ENCODE data around the gene RBM39.
"Not testable (repeated sequence)": the region's sequence is repeated elsewhere in the genome, so short reads cannot be mapped to it uniquely, and the experiment has no call there.

DNA sequence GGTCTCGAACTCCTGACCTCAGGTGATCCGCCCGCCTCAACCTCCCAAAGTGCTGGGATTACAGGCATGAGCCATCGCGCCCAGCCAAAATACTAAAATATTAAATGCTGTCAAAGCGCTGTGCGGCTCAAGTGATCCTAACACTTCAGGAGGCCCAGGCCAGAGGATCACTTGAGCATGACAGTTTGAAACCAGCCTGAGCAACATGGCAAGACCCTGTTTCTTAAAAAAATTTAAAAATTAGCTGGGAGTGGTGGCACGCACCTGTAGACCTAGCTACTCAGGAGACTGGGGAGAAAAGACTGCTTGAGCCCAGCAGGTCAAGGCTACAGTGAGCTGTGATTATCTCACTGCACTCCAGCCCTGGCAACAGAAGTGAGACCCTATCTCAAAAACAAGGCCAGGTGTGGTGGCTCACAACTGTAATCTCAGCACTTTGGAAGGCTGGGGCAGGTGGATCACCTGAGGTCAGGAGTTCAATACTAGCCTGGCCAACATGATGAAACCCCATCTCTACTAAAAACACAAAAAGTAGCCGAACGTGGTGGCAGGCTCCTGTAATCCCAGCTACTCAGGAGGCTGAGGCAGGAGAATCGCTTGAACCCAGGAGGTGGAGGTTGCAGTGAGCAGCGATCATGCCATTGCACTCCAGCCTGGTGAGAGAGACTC is 18.3 kb downstream of the RBM39 start:
- TF ChIP-seq, protein P1, sequence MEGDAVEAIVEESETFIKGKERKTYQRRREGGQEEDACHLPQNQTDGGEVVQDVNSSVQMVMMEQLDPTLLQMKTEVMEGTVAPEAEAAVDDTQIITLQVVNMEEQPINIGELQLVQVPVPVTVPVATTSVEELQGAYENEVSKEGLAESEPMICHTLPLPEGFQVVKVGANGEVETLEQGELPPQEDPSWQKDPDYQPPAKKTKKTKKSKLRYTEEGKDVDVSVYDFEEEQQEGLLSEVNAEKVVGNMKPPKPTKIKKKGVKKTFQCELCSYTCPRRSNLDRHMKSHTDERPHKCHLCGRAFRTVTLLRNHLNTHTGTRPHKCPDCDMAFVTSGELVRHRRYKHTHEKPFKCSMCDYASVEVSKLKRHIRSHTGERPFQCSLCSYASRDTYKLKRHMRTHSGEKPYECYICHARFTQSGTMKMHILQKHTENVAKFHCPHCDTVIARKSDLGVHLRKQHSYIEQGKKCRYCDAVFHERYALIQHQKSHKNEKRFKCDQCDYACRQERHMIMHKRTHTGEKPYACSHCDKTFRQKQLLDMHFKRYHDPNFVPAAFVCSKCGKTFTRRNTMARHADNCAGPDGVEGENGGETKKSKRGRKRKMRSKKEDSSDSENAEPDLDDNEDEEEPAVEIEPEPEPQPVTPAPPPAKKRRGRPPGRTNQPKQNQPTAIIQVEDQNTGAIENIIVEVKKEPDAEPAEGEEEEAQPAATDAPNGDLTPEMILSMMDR (IDR thresholded peaks at IDR 0.05; ENCODE audit: insufficient read depth, low read depth, low read length) = not testable (repeated sequence)
- not testable (repeated sequence) for TF ChIP-seq EZH2 (IDR thresholded peaks at IDR 0.05; ENCODE audit: insufficient read depth, low read length)
